ENCODE measurements around the gene STK32A.
"Not testable (repeated sequence)": the region's sequence is repeated elsewhere in the genome, so short reads cannot be mapped to it uniquely, and the experiment has no call there.

STK32A gene

GRCh38 chr5:147348451-147348850, 113.6 kb downstream of the STK32A start:
- no peak for DNase-seq

- no peak for DNase-seq
Measured at GRCh38 chr5:147349241-147349640, 114.4 kb downstream of the STK32A start.

GRCh38 chr5:147359101-147359500, 124.3 kb downstream of the STK32A start:
- DNase-seq: no peak

- no peak for DNase-seq
Measured at GRCh38 chr5:147359581-147359980, 124.8 kb downstream of the STK32A start.

GRCh38 chr5:147360816-147361215, 126.0 kb downstream of the STK32A start:
- DNase-seq: no peak

GRCh38 chr5:147361441-147362175, 126.8 kb downstream of the STK32A start:
- no peak for DNase-seq

GRCh38 chr5:147367381-147367780, 132.6 kb downstream of the STK32A start:
- not testable (repeated sequence) for DNase-seq

- DNase-seq: no peak
Measured at GRCh38 chr5:147369742-147370374, 135.0 kb downstream of the STK32A start.

- no peak for DNase-seq
Measured at GRCh38 chr5:147371290-147371689, 136.5 kb downstream of the STK32A start.

GRCh38 chr5:147372191-147372590, 137.4 kb downstream of the STK32A start:
- no peak for DNase-seq

- DNase-seq: no peak
Measured at GRCh38 chr5:147373328-147373727, 138.5 kb downstream of the STK32A start.

GRCh38 chr5:147375151-147375550, 140.3 kb downstream of the STK32A start:
- DNase-seq: no peak

- no peak for DNase-seq
Measured at GRCh38 chr5:147377682-147378081, 142.9 kb downstream of the STK32A start.

GRCh38 chr5:147381555-147381954, 146.7 kb downstream of the STK32A start:
- DNase-seq: no peak

- DNase-seq: no peak
Measured at GRCh38 chr5:147382776-147383175, 147.9 kb downstream of the STK32A start.

GRCh38 chr5:147384346-147385193, 149.7 kb downstream of the STK32A start:
- no peak for DNase-seq

GRCh38 chr5:147387109-147387508, 152.3 kb downstream of the STK32A start:
- DNase-seq: no peak

GRCh38 chr5:147388184-147389108, 153.6 kb downstream of the STK32A start:
- DNase-seq: no peak

GRCh38 chr5:147390654-147391225, 155.9 kb downstream of the STK32A start:
- DNase-seq: no peak

- DNase-seq: no peak
Measured at GRCh38 chr5:147391781-147392180, 157.0 kb downstream of the STK32A start.

- DNase-seq: no peak
Measured at GRCh38 chr5:147393874-147394672, 159.2 kb downstream of the STK32A start.

Measured in activated effector memory CD4-positive, alpha-beta T cell treated with Interleukin-2 at 50 U/mL for 16 hours (primary cell).